GM18508 (cell line): Measurements from ENCODE around the gene SRMS.

ENCODE experiments used
- ATAC-seq: cut with Tn5 transposase; IDR thresholded peaks from one replicate; pipeline ENCODE4 v1.9.1; 2021; ENCODE audit warnings: moderate number of reproducible peaks; ENCODE audit not compliant: insufficient read depth, unreplicated experiment

SRMS gene

DNA sequence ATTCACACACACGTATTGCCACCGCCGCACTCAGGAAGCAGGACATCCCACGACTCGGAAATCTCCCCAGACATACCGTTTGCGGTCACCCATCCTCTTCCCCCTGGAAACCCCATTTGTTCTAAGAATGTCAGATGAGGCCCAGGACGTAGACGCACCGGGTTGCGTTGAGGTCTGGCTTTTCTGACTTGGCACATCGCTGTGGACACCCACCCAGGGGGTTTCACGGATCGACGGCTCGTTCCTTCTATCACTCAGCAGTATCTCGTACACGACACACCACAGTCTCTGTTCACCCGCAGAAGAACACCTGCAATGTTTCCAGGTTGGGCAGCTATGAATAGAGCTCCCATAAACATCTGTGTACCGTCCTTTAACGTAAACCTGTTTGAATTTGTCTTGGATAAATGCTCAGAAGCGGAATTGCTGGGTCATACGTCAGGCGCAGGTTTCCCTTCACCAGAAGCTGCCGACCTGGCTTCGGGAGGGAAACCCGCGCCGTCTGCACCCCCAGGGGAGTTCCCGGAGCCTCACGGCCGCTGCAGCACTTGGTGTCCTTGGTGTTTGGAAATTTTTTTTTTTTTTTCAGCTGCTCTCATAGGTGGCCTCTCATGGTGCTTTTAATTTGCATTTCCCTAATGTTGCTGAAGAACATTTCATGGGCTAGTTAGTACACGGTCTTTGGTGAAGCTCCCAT, 39.3 kb downstream of the SRMS start:
- no peak for ATAC-seq

DNA sequence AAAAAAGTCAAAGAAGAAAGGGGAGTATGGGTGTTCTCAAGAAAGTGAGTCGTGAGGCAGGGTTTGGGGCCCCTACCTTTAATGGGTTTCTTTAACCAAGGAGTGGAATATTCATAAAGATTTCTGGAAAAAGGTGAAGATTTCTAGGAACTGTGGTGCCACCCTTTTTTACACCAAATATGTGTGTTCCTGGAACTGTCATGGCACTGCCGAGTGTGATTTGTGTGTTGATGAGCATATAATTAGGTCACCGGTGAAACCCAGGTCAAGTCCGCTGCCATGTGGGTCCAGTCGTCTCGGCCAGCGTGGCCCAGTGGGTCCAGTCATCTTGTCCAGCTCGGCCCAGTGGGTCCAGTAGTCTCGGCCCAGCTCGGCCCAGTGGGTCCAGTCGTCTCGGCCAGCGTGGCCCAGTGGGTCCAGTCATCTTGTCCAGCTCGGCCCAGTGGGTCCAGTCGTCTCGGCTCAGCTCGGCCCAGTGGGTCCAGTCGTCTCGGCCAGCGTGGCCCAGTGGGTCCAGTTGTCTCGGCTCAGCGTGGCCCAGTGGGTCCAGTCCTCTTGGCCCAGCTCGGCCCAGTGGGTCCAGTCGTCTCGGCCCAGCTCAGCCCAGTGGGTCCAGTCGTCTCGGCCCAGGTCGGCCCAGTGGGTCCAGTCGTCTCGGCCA, 40.3 kb downstream of the SRMS start:
- ATAC-seq = no peak

- no peak for ATAC-seq
These were observed 41.8 kb downstream of the SRMS start for GRCh38 chr20:63505723-63506122.

DNA sequence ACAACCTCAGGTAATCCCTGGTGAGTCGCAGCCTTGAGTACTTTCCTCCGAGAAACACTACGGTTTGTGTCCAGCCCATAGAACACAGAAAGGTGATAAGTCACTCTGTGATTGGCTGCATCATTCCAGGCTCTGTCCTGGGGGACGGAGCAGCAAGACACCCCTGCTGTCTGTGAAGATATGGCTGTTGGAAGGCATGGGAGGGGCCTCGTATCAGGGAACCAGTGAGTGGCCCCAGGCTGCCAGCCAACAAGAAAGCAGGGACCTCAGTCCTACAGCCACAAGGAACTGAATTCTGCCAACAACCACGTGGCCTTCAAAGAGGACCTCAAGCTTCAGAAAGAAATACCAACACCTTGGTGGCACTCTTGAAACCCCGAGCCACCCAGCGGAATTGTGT, 42.3 kb downstream of the SRMS start:
- ATAC-seq = no peak

GRCh38 chr20:63504642-63505041, 42.9 kb downstream of the SRMS start:
- no peak for ATAC-seq

DNA sequence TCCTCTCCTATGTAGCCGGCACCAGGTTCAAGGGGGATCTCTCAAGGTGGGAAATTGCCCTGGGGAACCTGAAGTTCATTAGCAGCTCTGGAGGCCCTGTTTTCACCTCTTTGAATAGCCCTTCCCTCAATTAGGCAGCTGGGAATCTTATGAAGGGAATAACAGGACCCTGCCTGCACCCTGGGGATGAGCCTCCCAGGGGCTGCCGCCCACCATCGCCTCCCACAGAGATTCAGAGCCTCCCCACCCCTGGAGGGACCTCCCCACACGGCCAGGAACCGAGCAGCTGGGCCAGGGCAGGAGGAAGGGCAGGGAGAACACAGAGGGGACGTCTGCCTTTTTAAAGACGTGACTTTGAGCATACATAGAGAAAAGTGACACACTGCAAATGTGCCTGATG, 44.0 kb downstream of the SRMS start:
- no peak for ATAC-seq

DNA sequence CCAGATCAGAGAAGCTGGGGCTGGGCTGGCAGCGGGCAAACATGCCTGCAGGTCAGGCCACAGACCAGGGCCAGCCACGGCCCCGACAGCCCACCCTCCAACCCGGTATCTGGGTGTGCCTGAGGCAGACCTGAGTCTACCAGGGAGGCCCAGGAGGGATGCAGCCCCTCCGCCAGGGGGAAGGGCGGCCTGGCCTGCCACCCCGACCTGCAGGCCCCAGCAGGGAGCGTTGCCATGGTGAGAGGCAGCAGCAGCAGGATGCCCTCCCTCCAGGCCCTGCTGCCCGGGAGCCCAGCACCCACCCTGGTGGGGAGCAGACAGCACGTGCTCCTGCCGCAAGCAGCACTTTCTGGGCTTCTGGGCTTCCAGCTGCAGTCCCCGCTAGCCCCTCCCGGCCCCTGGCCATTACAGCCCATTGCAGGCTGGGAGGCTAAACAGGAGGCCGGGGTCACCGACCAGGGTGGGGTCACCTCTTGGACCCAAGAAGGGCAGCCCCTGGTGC, 44.8 kb downstream of the SRMS start:
- no peak for ATAC-seq

- no peak for ATAC-seq
These were observed 45.5 kb downstream of the SRMS start for GRCh38 chr20:63501818-63502670.

DNA sequence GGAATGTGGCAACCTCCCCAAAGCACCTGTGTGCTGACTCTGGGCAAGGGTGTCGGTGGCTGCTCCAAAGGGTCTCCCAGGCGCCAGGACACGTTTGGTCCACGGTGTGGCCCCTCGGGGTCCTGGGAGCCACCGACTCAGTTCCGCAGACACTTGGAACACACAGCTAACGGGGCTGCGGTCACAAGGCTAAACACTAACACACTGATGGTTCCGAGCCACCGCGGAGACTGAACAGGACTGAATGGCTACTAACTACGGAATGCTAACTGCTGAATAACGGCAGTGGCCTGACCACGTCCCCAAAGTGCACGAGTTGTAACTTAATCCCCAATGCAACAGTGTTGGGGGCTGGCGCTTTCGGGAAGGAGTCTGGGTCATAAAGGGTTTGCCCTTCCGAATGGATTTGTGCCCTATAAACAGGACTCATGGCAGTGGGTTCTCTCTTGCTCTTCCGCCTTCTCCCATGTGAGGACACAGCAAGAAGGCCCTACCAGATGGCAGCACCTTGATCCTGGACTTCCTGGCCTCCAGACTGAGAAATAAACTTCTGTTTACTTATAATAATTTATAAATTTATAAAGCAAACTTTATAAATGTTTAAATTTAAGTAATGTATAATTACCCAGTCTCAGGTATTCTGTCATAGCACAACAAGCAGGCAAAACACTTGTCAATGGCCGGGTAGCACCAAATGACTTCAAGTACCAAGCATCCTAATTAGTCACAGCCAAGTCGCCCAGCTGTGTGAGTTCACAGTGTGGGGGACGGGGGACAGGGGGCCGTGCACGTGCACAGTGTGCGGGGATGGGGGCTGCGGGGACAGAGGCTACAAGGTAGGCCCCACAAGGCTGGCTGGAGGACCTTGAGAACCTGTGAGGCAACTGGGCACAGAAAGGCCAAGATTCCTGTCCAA, 46.4 kb downstream of the SRMS start:
- no peak for ATAC-seq

- no peak for ATAC-seq
These were observed 47.2 kb downstream of the SRMS start for GRCh38 chr20:63500151-63500901.

- no peak for ATAC-seq
These were observed 48.1 kb downstream of the SRMS start for GRCh38 chr20:63499338-63499969.

DNA sequence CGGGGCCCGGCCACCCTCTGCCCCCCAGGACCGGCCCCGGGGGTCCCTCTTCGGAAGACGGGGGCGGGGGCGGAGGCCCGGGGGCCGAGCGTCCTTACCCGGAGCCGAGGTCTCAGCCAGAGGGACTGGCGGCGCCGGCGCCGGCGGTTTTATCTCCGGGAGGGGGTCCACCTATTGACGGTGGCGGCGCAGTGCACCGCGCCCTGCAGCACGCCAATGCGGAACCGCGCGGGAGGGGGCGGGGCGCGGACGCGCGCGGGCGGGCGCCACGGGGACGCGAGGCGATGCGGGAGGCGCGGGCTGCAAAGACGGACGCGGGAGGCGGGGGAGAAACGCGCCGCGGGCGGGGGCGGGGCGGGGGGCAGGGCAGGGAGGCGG, 48.6 kb downstream of the SRMS start, which contains the start of gene EEF1A2:
Gene EEF1A2, minus strand, starts transcription at position 124 of the 378 bp plus-strand sequence. CDS start 1,320 bp downstream, outside the sequence.
- no peak for ATAC-seq

- ATAC-seq = no peak
These were observed 49.3 kb downstream of the SRMS start for GRCh38 chr20:63497946-63498935.

GRCh38 chr20:63497138-63497945, 50.2 kb downstream of the SRMS start:
- ATAC-seq = no peak

- ATAC-seq = no peak
These were observed 50.9 kb downstream of the SRMS start for GRCh38 chr20:63496596-63497120.

- ATAC-seq = no peak
These were observed 51.6 kb downstream of the SRMS start for GRCh38 chr20:63495741-63496595.
